ENCODE measurements around the gene DPP9. TPM values are rescaled to one million over a fixed set of nuclear protein-coding genes. Genes with fewer than 3 reads are reported as not detected.

DPP9 gene
- polyA plus RNA-seq, 3 donors, result 12.6 to 23.8 (median 13.9) TPM

GRCh38 chr19:4701557-4701956, 22.1 kb downstream of the DPP9 start:
- Histone ChIP-seq H3K4me2 (replicated peaks; ENCODE audit: extremely low read depth, low read length, poor library complexity, severe bottlenecking) (no peak overlapping the region), H3K9ac (ENCODE audit: insufficient read depth, low read length, poor library complexity, severe bottlenecking) (no peak overlapping the region), H3K4me3 (replicated peaks in 1 of 3; ENCODE audit: low read depth in 2 of 3, low read length in 3 of 3) (no peak overlapping the region), H3K9me3 (replicated peaks in 1 of 2; ENCODE audit: control insufficient read depth in 1 of 2, insufficient read depth in 1 of 2, low read length in 2 of 2) (no peaks in the 10 kb centered on the region), H3K36me3 (replicated peaks in 1 of 2; ENCODE audit: control insufficient read depth in 1 of 2, insufficient read depth in 2 of 2, low read length in 2 of 2) (peaks cover 91 to 97% of the 10 kb centered on the region in 2 donors), H3K27me3 (ENCODE audit: control insufficient read depth in 2 of 2, insufficient read depth in 2 of 2, low read length in 2 of 2) (no peaks in the 10 kb centered on the region), H3K79me2 (ENCODE audit: insufficient read depth, low read length) (no peaks in the 10 kb centered on the region), H2AFZ (ENCODE audit: insufficient read depth, low read depth, low read length, poor library complexity, severe bottlenecking) (no peak overlapping the region), H4K20me1 (ENCODE audit: insufficient read depth, low read length) (no peaks in the 10 kb centered on the region), H3K4me1 (ENCODE audit: control insufficient read depth in 1 of 2, insufficient read depth in 2 of 2, low read length in 2 of 2) (no peaks in the 10 kb centered on the region), H3K27ac (ENCODE audit: low read depth in 1 of 2, low read length in 2 of 2) (no peak overlapping the region)
- Mint-ChIP-seq H3K27ac (no peak overlapping the region), H3K27me3 (ENCODE audit: low read depth in 3 of 3) (peaks cover 0 to 2% (median 0%) of the 10 kb centered on the region in 3 donors), H3K36me3 (peaks cover 68 to 95% of the 10 kb centered on the region in 2 donors), H3K4me3 (no peak overlapping the region), H3K4me1 (no peaks in the 10 kb centered on the region), H3K9me3 (no peaks in the 10 kb centered on the region)
- TF ChIP-seq, protein P1, sequence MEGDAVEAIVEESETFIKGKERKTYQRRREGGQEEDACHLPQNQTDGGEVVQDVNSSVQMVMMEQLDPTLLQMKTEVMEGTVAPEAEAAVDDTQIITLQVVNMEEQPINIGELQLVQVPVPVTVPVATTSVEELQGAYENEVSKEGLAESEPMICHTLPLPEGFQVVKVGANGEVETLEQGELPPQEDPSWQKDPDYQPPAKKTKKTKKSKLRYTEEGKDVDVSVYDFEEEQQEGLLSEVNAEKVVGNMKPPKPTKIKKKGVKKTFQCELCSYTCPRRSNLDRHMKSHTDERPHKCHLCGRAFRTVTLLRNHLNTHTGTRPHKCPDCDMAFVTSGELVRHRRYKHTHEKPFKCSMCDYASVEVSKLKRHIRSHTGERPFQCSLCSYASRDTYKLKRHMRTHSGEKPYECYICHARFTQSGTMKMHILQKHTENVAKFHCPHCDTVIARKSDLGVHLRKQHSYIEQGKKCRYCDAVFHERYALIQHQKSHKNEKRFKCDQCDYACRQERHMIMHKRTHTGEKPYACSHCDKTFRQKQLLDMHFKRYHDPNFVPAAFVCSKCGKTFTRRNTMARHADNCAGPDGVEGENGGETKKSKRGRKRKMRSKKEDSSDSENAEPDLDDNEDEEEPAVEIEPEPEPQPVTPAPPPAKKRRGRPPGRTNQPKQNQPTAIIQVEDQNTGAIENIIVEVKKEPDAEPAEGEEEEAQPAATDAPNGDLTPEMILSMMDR (IDR thresholded peaks at IDR 0.05), result no peak
- intact Hi-C loops (cut with micrococcal nuclease), result no loop called here
- WGBS (ENCODE audit: insufficient coverage), result 97% methylated on average over 5 of the region's 8 CpGs
- DNase-seq, result no peak

DNA sequence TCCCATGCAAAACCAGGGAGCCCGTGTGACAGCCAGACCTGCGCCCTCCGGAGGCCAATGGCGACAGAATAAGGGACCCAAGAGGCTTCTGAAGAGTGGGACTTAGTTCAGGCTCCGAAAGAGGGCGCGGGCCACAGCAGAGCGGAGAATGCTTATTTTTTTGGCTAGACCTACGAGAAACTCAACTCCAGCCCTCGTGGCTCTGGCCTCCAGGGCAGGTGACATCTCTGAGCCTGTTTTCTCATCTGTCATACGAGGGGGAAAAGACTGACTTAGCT, 23.0 kb downstream of the DPP9 start:
- DNase-seq, result no peak
- Histone ChIP-seq H3K4me3 (replicated peaks in 1 of 3; ENCODE audit: low read depth in 2 of 3, low read length in 3 of 3) (no peak overlapping the region), H3K4me1 (ENCODE audit: control insufficient read depth in 1 of 2, insufficient read depth in 2 of 2, low read length in 2 of 2) (no peaks in the 10 kb centered on the region), H3K27ac (ENCODE audit: low read depth in 1 of 2, low read length in 2 of 2) (no peak overlapping the region), H3K4me2 (replicated peaks; ENCODE audit: extremely low read depth, low read length, poor library complexity, severe bottlenecking) (no peak overlapping the region), H4K20me1 (ENCODE audit: insufficient read depth, low read length) (no peaks in the 10 kb centered on the region), H3K9ac (ENCODE audit: insufficient read depth, low read length, poor library complexity, severe bottlenecking) (no peak overlapping the region), H3K9me3 (replicated peaks in 1 of 2; ENCODE audit: control insufficient read depth in 1 of 2, insufficient read depth in 1 of 2, low read length in 2 of 2) (no peaks in the 10 kb centered on the region), H3K36me3 (replicated peaks in 1 of 2; ENCODE audit: control insufficient read depth in 1 of 2, insufficient read depth in 2 of 2, low read length in 2 of 2) (peaks cover 92 to 99% of the 10 kb centered on the region in 2 donors), H3K79me2 (ENCODE audit: insufficient read depth, low read length) (no peaks in the 10 kb centered on the region), H2AFZ (ENCODE audit: insufficient read depth, low read depth, low read length, poor library complexity, severe bottlenecking) (no peak overlapping the region), H3K27me3 (ENCODE audit: control insufficient read depth in 2 of 2, insufficient read depth in 2 of 2, low read length in 2 of 2) (no peaks in the 10 kb centered on the region)
- Mint-ChIP-seq H3K36me3 (peaks cover 74 to 96% of the 10 kb centered on the region in 2 donors), H3K27ac (no peak overlapping the region), H3K9me3 (no peaks in the 10 kb centered on the region), H3K4me3 (no peak overlapping the region), H3K4me1 (no peaks in the 10 kb centered on the region), H3K27me3 (ENCODE audit: low read depth in 3 of 3) (peaks cover 0 to 2% (median 0%) of the 10 kb centered on the region in 3 donors)
- TF ChIP-seq, protein P1 (IDR thresholded peaks at IDR 0.05), result no peak
- 95% methylated on average over 11 of the region's 11 CpGs for WGBS (ENCODE audit: insufficient coverage)
- intact Hi-C loops (cut with micrococcal nuclease), result no loop called here

Data from CD14-positive monocyte (primary cell).